SK-N-SH treated with all-trans-retinoic acid at 6 μM for 48 hours (cell line): ENCODE data around the gene PPM1B.

ENCODE experiments used
- BACH2 ChIP-seq: fragments of 250-450 bp; sonication (Bioruptor Pico); IDR thresholded peaks from 2 replicates; pipeline ENCODE4 v1.9.0; 2021; ENCODE audit warnings: mild to moderate bottlenecking, borderline replicate concordance
- CREB5 ChIP-seq: fragments of 250-450 bp; sonication (Bioruptor Pico); IDR thresholded peaks from 2 replicates; pipeline ENCODE4 v1.5.1; 2020; ENCODE audit warnings: low read depth, mild to moderate bottlenecking, moderate library complexity
- CSDC2 ChIP-seq: fragments of 250-450 bp; sonication (Bioruptor Pico); IDR thresholded peaks from 2 replicates; pipeline ENCODE4 v1.5.0; 2020; ENCODE audit warnings: mild to moderate bottlenecking, moderate library complexity
- GLIS3 ChIP-seq: fragments of 250-450 bp; sonication (Bioruptor Pico); IDR thresholded peaks from 2 replicates; pipeline ENCODE4 v1.5.0; 2020; ENCODE audit warnings: mild to moderate bottlenecking, moderate library complexity
- RARB ChIP-seq: fragments of 250-450 bp; sonication (Bioruptor Pico); IDR thresholded peaks from 2 replicates; pipeline ENCODE4 v1.8.0; 2021; ENCODE audit warnings: mild to moderate bottlenecking, moderate library complexity
- TCF4 ChIP-seq: fragments of 250-450 bp; sonication (Bioruptor Pico); IDR thresholded peaks from 2 replicates; pipeline ENCODE4 v1.8.0; 2021; ENCODE audit warnings: mild to moderate bottlenecking, moderate library complexity, borderline replicate concordance
- ZFP3 ChIP-seq: fragments of 250-450 bp; sonication (Bioruptor Pico); IDR thresholded peaks from 2 replicates; pipeline ENCODE4 v1.5.0; 2020; ENCODE audit warnings: mild to moderate bottlenecking, moderate library complexity
- TF ChIP-seq, protein P1 (sequence below): fragments of 250-450 bp; sonication (Bioruptor Pico); IDR thresholded peaks from 2 replicates; pipeline ENCODE4 v1.8.0; 2020; ENCODE audit warnings: mild to moderate bottlenecking, moderate library complexity, borderline replicate concordance

DNA sequence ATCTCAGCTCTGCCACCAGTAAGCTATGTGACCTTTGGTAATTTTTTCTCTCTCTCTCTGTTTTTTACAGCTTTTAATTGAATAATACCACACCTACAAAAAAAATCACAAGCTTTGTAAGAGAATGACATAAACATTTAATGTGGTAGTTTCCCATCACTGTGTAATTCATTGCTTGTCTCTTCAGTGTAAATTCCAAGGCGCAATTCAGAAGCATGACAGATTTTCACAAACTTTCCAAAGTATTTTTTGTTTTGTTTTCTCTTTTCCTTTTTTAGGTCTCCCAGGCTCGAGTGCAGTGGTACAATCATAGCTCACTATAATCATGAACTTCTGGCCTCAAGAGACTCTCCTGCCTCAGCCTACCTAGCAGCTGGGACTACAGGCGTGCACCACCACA is 25.0 kb upstream of the PPM1B start:
- TF ChIP-seq ZFP3 (CRISPR knock-in tag) (no peak), RARB (no peak), CREB5 (no peak), TCF4 (CRISPR knock-in tag) (no peak), CSDC2 (CRISPR knock-in tag) (no peak), GLIS3 (CRISPR knock-in tag) (no peak), BACH2 (CRISPR knock-in tag) (no peak)
- TF ChIP-seq, protein P1, sequence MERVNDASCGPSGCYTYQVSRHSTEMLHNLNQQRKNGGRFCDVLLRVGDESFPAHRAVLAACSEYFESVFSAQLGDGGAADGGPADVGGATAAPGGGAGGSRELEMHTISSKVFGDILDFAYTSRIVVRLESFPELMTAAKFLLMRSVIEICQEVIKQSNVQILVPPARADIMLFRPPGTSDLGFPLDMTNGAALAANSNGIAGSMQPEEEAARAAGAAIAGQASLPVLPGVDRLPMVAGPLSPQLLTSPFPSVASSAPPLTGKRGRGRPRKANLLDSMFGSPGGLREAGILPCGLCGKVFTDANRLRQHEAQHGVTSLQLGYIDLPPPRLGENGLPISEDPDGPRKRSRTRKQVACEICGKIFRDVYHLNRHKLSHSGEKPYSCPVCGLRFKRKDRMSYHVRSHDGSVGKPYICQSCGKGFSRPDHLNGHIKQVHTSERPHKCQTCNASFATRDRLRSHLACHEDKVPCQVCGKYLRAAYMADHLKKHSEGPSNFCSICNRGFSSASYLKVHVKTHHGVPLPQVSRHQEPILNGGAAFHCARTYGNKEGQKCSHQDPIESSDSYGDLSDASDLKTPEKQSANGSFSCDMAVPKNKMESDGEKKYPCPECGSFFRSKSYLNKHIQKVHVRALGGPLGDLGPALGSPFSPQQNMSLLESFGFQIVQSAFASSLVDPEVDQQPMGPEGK (CRISPR knock-in tag), result no peak
